Measurements from ENCODE around the gene ITPR3.
"Not testable (repeated sequence)": the region's sequence is repeated elsewhere in the genome, so short reads cannot be mapped to it uniquely, and the experiment has no call there.

Gene ITPR3

GRCh38 chr6:33591424-33592032 lies 29.6 kb upstream of the ITPR3 start:
- no peak for FAIRE-seq

GRCh38 chr6:33592280-33592594 lies 28.9 kb upstream of the ITPR3 start:
- no peak for FAIRE-seq

GRCh38 chr6:33592595-33593413 lies 28.3 kb upstream of the ITPR3 start:
- no peak for FAIRE-seq

GRCh38 chr6:33593414-33593727 lies 27.8 kb upstream of the ITPR3 start:
- FAIRE-seq, result no peak

- FAIRE-seq, result no peak
Observed at GRCh38 chr6:33595001-33595846, 25.9 kb upstream of the ITPR3 start.

- not testable (repeated sequence) for FAIRE-seq
Observed at GRCh38 chr6:33596894-33597293, 24.2 kb upstream of the ITPR3 start.

- no peak for FAIRE-seq
Observed at GRCh38 chr6:33597551-33598322, 23.4 kb upstream of the ITPR3 start.

GRCh38 chr6:33599413-33599938 lies 21.6 kb upstream of the ITPR3 start:
- no peak for FAIRE-seq

- FAIRE-seq, result no peak
Observed at GRCh38 chr6:33600761-33601160, 20.4 kb upstream of the ITPR3 start.

GRCh38 chr6:33602180-33602579 lies 18.9 kb upstream of the ITPR3 start:
- FAIRE-seq, result no peak

- no peak for FAIRE-seq
Observed at GRCh38 chr6:33604941-33605854, 15.9 kb upstream of the ITPR3 start.

GRCh38 chr6:33606642-33607041 lies 14.5 kb upstream of the ITPR3 start:
- FAIRE-seq, result no peak

GRCh38 chr6:33607126-33607783 lies 13.9 kb upstream of the ITPR3 start:
- no peak for FAIRE-seq

- no peak for FAIRE-seq
Observed at GRCh38 chr6:33607784-33608161, 13.3 kb upstream of the ITPR3 start.

GRCh38 chr6:33609019-33609418 lies 12.1 kb upstream of the ITPR3 start:
- FAIRE-seq, result no peak

GRCh38 chr6:33609528-33609927 lies 11.6 kb upstream of the ITPR3 start:
- no peak for FAIRE-seq

- no peak for FAIRE-seq
Observed at GRCh38 chr6:33610067-33610466, 11.1 kb upstream of the ITPR3 start.

GRCh38 chr6:33610779-33611732 lies 10.1 kb upstream of the ITPR3 start:
- FAIRE-seq, result no peak

GRCh38 chr6:33613146-33613794 lies 7.9 kb upstream of the ITPR3 start:
- FAIRE-seq, result no peak
